Natural killer cell treated with Interleukin-12 subunit alpha and Interleukin-12 subunit beta and Interleukin-15 and Interleukin-18, amount 100 ng/mL, for 72 hours (primary cell): Measurements from ENCODE around the gene GASK1A. TPM values are rescaled to one million over a fixed set of nuclear protein-coding genes. Genes with fewer than 3 reads are reported as not detected.
A peak's percentile ranks its signal among the peaks of the same experiment; 100 is the strongest.

Experiments
- ATAC-seq, 2 donors: fragments of 150-1000 bp; cut with Tn5 transposase in 1 of 2; sonication (Bioruptor Pico), chemical (Tn5 transposase) in 1 of 2; 2 replicates each; pipeline ENCODE4 v1.10.0; 2021
- DNase-seq: peaks from one replicate; pipeline ENCODE4 v3.0.0; 2022; ENCODE audit warnings: low spot score
- H3K27ac Mint-ChIP-seq, 2 donors: 1 replicate in 1 of 2; 2 replicates in 1 of 2; pipeline ENCODE4 v1.8.0; 2022; ENCODE audit warnings: mixed read lengths in 2 of 2, mild to moderate bottlenecking in 1 of 2, moderate library complexity in 1 of 2
- H3K27me3 Mint-ChIP-seq, 2 donors: 1 replicate in 1 of 2; 2 replicates in 1 of 2; pipeline ENCODE4 v1.8.0; 2022; ENCODE audit warnings: mixed read lengths in 2 of 2
- H3K36me3 Mint-ChIP-seq: one replicate; pipeline ENCODE4 v1.8.0; 2022; ENCODE audit warnings: mixed read lengths
- H3K4me1 Mint-ChIP-seq, 2 donors: 1 replicate in 1 of 2; 2 replicates in 1 of 2; pipeline ENCODE4 v1.8.0; 2022; ENCODE audit warnings: low read depth in 2 of 2, mixed read lengths in 2 of 2, mild to moderate bottlenecking in 1 of 2
- H3K4me3 Mint-ChIP-seq: one replicate; pipeline ENCODE4 v1.8.0; 2022; ENCODE audit warnings: mixed read lengths
- H3K9me3 Mint-ChIP-seq: 2 replicates; pipeline ENCODE4 v1.8.0; 2022; ENCODE audit warnings: mixed read lengths
- total RNA-seq, 2 donors: library from RNA; stranded (reverse); gene quantifications; one replicate each; pipeline ENCODE4 v1.2.3, GENCODE V29; 2022

Gene GASK1A
- total RNA-seq, 2 donors from 2014 or later, result 0.29 TPM; not detected in 1

DNA sequence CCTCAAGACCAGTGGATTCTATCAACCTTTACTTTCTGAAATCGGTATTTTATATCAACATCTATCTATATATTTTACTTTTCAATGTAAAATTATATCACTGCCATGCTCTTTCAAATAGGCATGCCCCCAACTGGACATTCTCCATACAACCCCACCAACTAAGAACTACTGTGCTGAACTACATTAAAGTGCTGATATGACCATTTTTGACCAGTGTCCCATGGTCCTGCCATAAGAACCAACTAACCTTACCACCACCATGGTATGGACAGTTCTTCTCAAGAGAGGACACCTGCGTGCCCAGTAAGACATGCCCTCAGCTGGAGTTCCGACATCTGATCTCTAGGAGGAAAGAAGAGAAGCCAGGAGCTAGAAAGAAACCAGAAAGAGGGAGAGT lies 111.1 kb downstream of the GASK1A start:
- Mint-ChIP-seq H3K9me3 (no peaks in the 10 kb centered on the region), H3K27ac (no peak overlapping the region), H3K27me3 (no peaks in the 10 kb centered on the region), H3K36me3 (no peaks in the 10 kb centered on the region), H3K4me3 (no peak overlapping the region), H3K4me1 (peaks cover 0 to 6% of the 10 kb centered on the region in 2 donors)
- DNase-seq, result no peak
- ATAC-seq, result no peak

DNA sequence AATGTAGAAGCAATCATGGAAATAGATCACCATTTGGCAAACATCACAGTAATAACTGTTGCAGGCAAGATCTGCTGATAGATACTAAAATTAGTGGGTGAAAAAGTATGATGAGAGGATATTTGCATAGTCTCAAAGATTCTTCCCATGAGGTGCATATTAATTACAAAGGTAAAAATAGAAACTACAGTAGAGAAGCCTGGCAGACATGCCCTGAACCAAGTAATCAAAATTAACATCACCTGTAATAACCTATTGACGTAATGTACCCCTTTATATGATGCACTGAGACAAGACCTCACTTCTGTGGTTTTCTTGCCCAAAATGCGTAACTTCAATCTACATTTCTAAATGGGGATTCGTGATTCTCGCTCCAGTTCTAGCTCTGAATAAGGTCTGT lies 112.4 kb downstream of the GASK1A start:
- no peaks in the 10 kb centered on the region for H3K36me3 Mint-ChIP-seq
- ATAC-seq (no peak), DNase-seq (no peak)
- no peak overlapping the region for H3K27ac Mint-ChIP-seq
- H3K4me3 Mint-ChIP-seq, result no peak overlapping the region
- H3K27me3 Mint-ChIP-seq, result no peaks in the 10 kb centered on the region
- H3K4me1 Mint-ChIP-seq, result peaks cover 5 to 8% of the 10 kb centered on the region in 2 donors
- no peaks in the 10 kb centered on the region for H3K9me3 Mint-ChIP-seq

DNA sequence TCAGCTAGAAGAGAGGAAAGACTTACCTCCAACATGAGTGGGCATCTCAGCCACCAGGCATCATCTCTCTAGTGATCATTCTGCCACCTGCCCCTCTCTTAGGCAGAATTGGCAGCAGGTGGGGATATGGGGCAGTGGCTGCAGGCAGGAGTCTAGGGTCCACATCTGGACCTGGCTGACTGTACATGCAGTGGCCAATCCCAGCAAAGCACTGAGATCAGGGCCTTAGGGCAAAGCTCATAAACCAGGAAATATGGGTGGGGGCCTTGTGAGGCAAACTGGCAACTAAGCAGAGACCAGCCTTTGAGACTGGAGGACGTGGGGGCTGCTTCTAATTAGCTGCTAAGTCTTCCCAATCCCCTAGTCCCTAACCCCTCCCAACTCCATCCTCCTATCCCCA lies 113.9 kb downstream of the GASK1A start:
- H3K4me3 Mint-ChIP-seq, result no peak overlapping the region
- no peak overlapping the region for H3K27ac Mint-ChIP-seq
- ATAC-seq, result no peak
- DNase-seq, result no peak
- H3K9me3 Mint-ChIP-seq, result no peaks in the 10 kb centered on the region
- H3K36me3 Mint-ChIP-seq, result no peaks in the 10 kb centered on the region
- H3K27me3 Mint-ChIP-seq, result no peaks in the 10 kb centered on the region
- peaks cover 5 to 6% of the 10 kb centered on the region in 2 donors for H3K4me1 Mint-ChIP-seq

DNA sequence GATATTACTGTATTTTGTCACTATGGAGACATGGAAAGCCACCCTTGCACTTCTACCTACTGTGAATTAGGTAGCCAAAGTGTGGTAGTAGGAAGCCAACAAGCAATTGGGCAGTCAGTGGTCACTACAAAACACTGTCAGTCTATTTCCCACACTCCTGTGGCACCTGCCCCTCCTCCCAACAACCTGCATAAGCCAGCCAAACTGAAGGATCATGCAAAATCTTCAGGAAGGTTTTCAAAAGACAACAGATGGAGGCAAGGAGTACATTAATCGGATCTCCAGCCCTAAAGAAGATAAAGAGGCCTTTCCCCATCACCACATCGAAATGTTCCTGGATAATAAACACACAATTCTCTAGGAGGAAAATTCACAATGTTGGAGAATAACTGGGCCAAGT lies 114.9 kb downstream of the GASK1A start:
- Mint-ChIP-seq H3K4me1 (peaks cover 5 to 6% of the 10 kb centered on the region in 2 donors), H3K36me3 (no peaks in the 10 kb centered on the region), H3K27ac (no peak overlapping the region), H3K4me3 (no peak overlapping the region), H3K27me3 (no peaks in the 10 kb centered on the region), H3K9me3 (no peaks in the 10 kb centered on the region)
- DNase-seq (no peak), ATAC-seq (no peak)

DNA sequence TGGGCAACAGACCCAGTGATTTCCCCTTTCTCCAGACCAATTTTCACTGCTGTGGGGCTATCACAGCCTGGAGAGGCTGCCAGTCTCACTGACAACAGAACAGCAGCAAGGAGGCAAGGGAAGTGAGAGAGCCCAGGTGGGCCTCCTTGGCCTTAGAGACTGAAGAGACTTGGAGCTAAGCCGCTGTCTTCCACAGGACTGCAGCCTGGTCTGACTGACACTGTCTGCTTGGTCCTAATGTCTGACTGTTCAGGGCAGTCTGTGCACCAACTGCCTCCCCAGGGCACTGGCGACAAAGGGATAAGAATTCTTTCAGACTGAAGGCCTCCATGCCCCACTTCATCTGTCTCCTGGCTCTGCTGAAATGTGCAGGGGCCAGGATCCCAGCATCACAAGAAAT lies 115.3 kb downstream of the GASK1A start:
- no peaks in the 10 kb centered on the region for H3K9me3 Mint-ChIP-seq
- H3K27ac Mint-ChIP-seq, result no peak overlapping the region
- H3K27me3 Mint-ChIP-seq, result no peaks in the 10 kb centered on the region
- no peak overlapping the region for H3K4me3 Mint-ChIP-seq
- ATAC-seq (no peak), DNase-seq (no peak)
- peaks cover 5 to 6% of the 10 kb centered on the region in 2 donors for H3K4me1 Mint-ChIP-seq
- no peaks in the 10 kb centered on the region for H3K36me3 Mint-ChIP-seq

DNA sequence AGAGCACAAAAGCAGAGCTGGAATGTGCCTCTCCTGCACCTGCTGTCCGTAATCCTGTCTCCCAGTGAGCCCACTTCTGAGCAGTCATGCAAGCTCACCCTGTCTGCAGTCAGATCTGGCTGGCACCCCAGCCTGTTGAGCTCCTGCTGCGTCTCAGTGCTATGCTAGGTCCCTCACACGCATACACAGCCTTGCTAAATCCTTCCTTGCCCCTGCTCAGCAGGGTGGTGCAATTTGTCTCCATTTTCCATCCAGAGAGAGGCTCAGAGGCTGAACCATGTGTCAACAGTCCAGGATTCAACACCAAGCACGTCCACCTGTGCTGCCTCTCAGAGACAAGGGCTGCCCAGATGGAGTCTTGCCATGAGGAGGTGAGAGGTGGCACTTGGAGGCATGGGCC lies 115.7 kb downstream of the GASK1A start:
- no peaks in the 10 kb centered on the region for H3K36me3 Mint-ChIP-seq
- DNase-seq, result no peak
- no peak for ATAC-seq
- H3K27ac Mint-ChIP-seq, result no peak overlapping the region
- no peaks in the 10 kb centered on the region for H3K9me3 Mint-ChIP-seq
- H3K4me1 Mint-ChIP-seq, result peaks cover 5 to 6% of the 10 kb centered on the region in 2 donors
- H3K27me3 Mint-ChIP-seq, result no peaks in the 10 kb centered on the region
- H3K4me3 Mint-ChIP-seq, result no peak overlapping the region

DNA sequence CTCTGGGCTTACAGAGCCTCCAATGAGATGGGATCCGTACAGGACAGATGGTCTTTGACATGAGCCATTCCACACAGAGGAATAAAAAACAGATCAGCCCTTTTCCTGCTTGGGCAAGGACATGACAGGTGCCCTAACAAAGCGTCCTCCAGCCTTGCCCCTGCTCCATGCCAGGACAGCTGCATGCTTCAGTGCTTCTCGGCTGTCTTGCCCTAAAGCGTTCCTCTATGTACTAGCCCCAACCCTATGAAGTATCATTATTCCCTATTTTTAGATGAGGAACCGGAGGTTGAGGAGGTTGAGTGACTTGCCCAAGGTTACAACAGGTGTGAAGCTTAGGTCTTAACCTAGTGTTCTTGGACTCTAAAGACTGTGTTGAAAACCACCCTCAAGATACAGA lies 116.3 kb downstream of the GASK1A start:
- Mint-ChIP-seq H3K4me3 (no peak overlapping the region), H3K4me1 (peaks cover 5 to 6% of the 10 kb centered on the region in 2 donors), H3K27me3 (no peaks in the 10 kb centered on the region), H3K27ac (no peak overlapping the region), H3K36me3 (no peaks in the 10 kb centered on the region), H3K9me3 (no peaks in the 10 kb centered on the region)
- ATAC-seq (no peak), DNase-seq (no peak)

DNA sequence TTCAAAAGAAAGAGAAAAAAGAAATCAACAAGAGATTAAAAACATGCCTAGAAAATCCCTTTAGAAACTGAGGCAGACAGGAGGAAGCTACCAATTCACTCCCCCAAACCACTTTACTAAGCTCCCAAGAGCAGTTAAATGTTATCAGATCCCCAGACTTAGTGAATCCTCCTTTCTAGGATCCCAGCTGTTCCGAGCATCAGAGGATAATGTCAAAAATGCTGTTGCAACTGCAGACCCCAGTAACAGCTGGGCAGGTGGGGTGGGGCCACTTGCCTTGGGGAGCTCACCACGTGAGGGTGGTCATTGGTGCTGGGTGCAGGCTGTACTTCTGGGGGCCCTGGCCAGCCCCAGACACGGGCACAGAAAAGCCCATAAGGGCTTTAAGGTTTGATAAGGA lies 117.7 kb downstream of the GASK1A start:
- no peak for DNase-seq
- H3K27me3 Mint-ChIP-seq, result no peaks in the 10 kb centered on the region
- H3K36me3 Mint-ChIP-seq, result no peaks in the 10 kb centered on the region
- H3K9me3 Mint-ChIP-seq, result no peaks in the 10 kb centered on the region
- peaks cover 5% of the 10 kb centered on the region in 2 donors for H3K4me1 Mint-ChIP-seq
- H3K27ac Mint-ChIP-seq, result no peak overlapping the region
- H3K4me3 Mint-ChIP-seq, result no peak overlapping the region
- ATAC-seq, result no peak

DNA sequence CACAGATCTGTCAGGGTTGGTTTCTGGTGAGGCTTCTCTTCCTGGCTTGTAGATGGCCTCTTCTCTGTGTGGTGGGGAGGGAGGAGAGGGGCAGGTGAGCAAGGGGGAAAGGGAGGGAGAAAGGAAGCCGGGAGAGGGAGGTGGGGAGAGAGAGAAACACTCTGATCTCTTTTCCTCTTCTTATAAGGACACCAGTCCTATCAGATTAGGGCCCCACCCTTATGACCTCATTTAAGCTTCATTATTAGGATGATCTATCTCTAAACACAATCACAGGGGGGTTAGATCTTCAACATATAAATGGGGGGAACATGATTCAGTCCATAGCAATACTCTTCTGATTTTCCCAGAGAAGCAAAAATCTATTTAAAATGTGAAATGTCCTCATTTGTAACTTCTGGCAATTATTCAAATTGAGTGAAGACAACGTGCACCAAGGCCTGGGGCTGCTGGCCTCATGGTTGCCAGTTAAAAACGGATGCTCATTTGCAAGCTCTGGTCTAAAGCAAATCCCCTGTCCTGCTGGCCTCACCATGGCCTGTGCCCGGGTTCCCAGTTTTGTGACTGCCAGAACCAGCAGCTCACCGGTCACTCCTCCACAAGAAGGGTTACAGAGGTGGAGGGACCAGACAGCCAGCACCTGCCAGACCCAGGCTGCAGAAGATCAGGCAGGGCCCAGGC lies 118.4 kb downstream of the GASK1A start:
- H3K36me3 Mint-ChIP-seq, result no peaks in the 10 kb centered on the region
- H3K9me3 Mint-ChIP-seq, result no peaks in the 10 kb centered on the region
- no peaks in the 10 kb centered on the region for H3K27me3 Mint-ChIP-seq

DNA sequence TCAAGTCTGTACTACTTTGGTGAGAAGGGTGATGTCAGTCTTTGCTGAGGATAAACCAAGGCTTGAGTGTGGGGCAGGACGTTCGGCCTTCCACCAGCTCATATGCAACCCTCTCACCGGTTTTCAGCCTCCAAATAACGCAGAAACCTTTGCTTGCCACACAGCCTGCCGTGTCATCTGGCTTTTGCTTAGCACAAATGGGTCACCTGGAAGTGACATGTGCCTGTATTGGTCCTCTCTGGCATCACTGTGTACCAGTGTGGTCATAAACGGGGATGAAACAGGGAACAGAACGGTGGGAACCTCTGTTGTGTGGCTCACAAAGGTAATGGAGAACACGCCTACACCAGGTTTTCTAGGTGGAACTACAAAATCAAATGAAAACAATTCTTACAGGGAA lies 119.7 kb downstream of the GASK1A start:
- Mint-ChIP-seq H3K4me3 (no peak overlapping the region), H3K36me3 (no peaks in the 10 kb centered on the region), H3K27me3 (no peaks in the 10 kb centered on the region), H3K27ac (no peak overlapping the region), H3K4me1 (peaks cover 5 to 6% of the 10 kb centered on the region in 2 donors), H3K9me3 (no peaks in the 10 kb centered on the region)
- ATAC-seq (no peak), DNase-seq (no peak)

More for the DNA sequence above, 118.4 kb downstream of the GASK1A start:
- peaks cover 2 to 5% of the 10 kb centered on the region in 2 donors for H3K4me1 Mint-ChIP-seq
- ATAC-seq (no peak), DNase-seq (no peak)
- H3K4me3 Mint-ChIP-seq, result no peak overlapping the region
- H3K27ac Mint-ChIP-seq, result no peak overlapping the region

DNA sequence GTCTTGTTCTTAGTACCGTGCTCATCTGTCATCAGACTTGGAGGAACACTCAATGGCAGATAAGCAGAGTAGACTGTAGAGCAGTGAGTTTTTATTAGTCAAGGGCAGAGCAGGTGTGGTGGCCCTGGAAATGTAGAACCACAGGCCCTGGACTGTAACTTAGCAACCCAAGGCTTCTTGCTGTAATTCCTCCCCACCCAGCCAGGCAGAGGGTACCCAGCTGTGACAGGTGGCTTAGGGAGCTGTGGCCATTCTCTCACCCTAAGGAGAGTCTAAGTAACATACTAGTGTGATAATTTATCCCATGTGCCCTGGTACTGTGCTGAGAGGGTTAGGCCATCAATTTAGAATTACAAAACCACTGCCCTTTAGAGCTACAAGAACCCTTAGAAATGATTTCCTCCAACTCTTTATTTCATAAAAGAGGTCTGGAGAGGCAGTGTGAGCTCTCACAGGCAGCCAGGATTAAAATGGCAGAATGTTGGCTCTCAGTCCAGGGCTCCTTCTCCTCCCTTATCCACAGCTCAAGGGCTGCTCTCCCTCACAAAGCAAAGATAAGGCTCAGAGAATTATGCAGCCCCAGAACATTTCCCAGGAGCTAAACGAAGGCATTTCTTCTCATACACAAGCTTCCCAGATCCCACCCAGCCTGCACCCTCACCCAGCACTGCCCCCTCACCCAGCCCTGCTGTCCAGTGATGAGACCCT lies 123.8 kb downstream of the GASK1A start:
- Mint-ChIP-seq H3K9me3 (no peaks in the 10 kb centered on the region), H3K36me3 (no peaks in the 10 kb centered on the region), H3K27me3 (peaks cover 0 to 1% of the 10 kb centered on the region in 2 donors), H3K4me1 (peaks cover 9 to 12% of the 10 kb centered on the region in 2 donors), H3K27ac (no peak overlapping the region), H3K4me3 (no peak overlapping the region)
- DNase-seq (no peak), ATAC-seq (no peak)

DNA sequence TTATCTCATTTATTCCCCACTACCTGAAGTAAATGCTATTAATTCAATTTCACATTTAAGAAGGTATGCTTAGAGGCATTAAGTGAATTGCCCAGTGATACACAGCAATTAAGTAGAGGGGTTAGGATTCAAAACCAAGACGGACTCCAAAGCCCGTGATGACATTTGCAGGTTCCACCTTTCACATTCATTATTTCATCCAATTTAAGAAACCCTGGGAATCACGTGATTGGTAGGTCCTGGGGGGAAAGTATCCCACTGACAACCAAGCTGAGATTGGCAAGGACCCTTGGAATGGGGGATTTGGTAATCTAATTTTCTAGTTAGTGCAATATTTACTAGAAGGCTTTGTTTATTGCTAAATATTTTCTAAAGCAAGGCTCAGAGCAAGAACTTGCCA lies 124.9 kb downstream of the GASK1A start:
- Mint-ChIP-seq H3K4me3 (no peak overlapping the region), H3K36me3 (no peaks in the 10 kb centered on the region), H3K27ac (no peak overlapping the region), H3K9me3 (no peaks in the 10 kb centered on the region), H3K4me1 (peaks cover 9 to 12% of the 10 kb centered on the region in 2 donors), H3K27me3 (peaks cover 0 to 2% of the 10 kb centered on the region in 2 donors)
- ATAC-seq (no peak), DNase-seq (no peak)

DNA sequence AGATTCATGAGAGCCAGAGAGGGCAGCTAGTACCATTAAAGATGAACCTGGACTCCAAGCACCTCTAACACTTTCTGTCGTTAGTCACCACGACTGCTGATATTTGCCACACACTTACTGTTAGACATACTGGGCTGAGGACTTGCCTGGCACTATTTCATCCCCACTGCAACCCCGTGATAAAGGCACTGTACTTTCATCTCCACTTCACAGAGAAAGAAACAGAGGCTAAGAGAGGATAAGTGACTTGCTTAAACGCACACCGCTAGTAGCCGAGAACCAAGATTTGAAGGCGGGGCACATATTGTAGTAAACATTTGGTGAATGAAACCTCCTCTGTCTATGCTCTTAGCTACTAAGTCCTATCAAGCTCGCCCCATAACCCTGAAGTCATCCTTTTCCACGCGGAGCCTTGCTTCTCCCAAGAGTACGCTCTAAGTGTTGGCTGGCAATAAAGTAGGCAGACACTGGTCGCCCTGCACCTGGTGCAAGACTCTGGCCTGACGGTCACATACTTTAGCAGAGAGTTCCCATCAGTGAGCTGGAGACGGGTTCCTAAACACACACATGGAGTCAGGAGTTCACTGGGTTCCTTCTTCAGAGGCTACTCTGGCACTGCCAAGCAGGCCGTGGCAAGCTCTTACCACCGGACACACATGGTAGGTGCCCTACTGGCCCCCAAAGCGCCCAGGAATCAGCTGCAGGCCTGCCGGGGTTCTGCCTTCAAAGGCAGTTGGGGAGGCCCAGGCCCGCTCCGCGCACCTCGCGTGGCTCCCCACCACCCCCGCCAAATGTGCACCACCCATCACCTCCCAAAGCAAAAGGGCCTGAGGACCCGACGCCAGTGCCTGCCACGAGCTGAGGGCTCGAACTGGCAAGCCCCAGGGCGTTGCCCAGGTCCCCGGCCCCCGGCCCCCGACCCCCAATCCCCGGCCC lies 125.8 kb downstream of the GASK1A start:
- DNase-seq, result no peak
- peak in 1 of 2 donors; percentile 10 for ATAC-seq

More for the DNA sequence above, 125.8 kb downstream of the GASK1A start:
- Mint-ChIP-seq H3K9me3 (no peaks in the 10 kb centered on the region), H3K27me3 (peaks cover 0 to 2% of the 10 kb centered on the region in 2 donors), H3K27ac (no peak overlapping the region), H3K4me3 (peak overlapping the region; percentile 66), H3K36me3 (no peaks in the 10 kb centered on the region), H3K4me1 (peaks cover 9 to 12% of the 10 kb centered on the region in 2 donors)
